Activated naive CD8-positive, alpha-beta T cell treated with anti-CD3 and anti-CD28 coated beads, Interleukin-2, amount 50 U/mL, for 16 hours (primary cell): Measurements from ENCODE around the gene CLTCL1.
"Not testable (repeated sequence)": the region's sequence is repeated elsewhere in the genome, so short reads cannot be mapped to it uniquely, and the experiment has no call there.

Source experiments
- DNase-seq: peaks from one replicate; pipeline ENCODE4 v3.0.0-alpha.2; 2020; ENCODE audit warnings: low read depth, low spot score

Gene CLTCL1

GRCh38 chr22:19291580-19292457, at the start of gene CLTCL1:
Gene CLTCL1 (minus strand): TSS chr22:19291719. CDS start chr22:19291641, 78 bp downstream.
- peak; percentile 23 for DNase-seq

DNA sequence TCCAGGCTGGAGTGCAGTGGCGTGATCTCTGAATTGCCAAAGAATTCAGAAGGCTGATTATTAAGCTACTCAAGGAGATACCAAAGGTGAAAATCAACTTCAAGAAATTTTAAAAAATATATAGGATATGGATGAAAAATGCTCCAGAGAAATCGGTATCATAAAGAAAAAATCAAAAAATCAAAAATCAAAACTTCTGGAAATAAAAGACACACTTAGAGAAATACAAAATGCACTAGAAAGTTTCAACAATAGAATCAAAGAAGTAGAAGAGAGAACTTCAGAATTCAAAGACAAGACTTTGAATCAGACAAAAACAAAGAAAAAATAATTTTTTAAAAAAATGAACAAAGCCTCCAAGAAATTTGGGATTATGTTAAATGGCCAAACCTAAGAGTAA, 45.6 kb upstream of the CLTCL1 start:
- no peak for DNase-seq

- DNase-seq = no peak
These were observed 44.9 kb upstream of the CLTCL1 start for GRCh38 chr22:19336133-19337075.

- no peak for DNase-seq
These were observed 40.5 kb upstream of the CLTCL1 start for GRCh38 chr22:19331975-19332374.

DNA sequence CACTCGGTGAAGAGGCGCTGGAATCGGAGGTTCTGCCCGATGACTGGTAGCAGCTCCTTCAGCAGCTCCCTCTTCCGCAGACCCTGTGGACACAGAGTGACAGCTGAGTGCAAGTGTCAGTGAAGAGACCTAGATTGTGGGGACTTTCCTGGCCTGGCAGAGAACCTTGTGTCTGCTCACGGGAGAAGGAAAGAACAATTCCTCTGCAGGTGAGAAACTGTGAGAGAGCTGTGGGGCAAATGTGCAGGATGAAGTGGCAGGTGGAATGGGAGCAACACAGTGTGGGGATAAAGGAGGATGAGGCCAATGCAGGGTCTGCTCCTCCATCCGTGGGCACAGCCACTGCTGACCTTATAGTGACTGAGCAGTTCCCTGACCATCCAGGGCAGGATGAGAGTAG, 40.0 kb upstream of the CLTCL1 start:
- no peak for DNase-seq

DNA sequence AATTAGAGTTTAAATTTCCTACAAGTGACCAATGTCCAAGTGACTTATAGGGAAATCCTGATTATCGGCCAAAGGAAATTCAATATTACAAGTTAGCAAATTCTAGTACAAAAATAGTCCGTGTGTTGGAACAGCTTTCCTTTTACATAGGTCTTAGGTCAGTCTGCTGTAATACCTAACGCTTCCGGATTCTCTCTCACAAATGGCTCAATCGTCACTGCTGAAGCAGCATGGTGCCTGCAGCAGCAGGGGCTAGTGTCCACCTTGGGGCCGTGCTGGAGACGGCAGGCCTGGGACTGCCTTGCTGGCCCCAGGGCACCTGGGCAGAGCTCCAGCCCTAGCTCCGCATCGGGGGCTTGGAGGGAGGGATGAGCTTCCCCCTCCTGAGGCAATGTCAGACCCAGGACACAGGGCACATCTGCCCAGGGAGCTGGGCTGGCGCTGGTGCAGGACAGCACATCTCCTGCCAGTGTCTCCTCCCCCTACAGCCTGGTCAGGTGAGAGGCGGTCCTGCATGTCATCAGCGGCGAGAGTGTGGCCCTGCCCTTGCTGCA, 39.4 kb upstream of the CLTCL1 start:
- no peak for DNase-seq

GRCh38 chr22:19330205-19330604, 38.7 kb upstream of the CLTCL1 start:
- DNase-seq = not testable (repeated sequence)

- no peak for DNase-seq
These were observed 37.9 kb upstream of the CLTCL1 start for GRCh38 chr22:19329454-19329853.

DNA sequence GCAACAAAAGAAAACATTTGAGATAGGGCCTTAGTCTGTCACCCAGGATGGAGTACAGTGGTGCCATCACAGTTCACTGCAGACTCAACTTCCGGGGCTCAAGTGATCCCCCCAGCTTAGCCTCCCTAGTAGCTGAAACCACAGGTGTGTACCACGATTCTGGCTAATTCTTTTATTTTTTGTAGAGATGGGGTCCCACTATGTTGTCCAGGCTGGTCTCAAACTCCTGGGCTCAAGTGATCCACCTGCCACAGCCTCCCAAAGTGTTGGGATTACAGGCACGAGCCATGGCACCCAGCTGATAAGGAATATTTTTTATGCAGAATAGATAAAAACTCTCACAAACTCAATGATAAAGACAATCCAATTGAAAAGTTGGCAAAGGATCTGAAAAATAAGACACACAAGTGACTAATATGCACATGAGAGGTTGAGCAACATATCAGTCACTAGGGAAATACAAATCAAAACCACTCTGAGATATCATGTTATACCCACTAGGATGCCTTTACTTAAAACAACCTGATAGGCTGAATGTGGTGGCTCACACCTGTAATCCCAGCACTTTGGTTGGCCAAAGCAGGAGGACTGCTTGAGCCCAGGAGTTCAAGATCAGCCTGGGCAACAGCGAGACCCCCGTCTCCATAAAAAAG, 33.9 kb upstream of the CLTCL1 start:
- no peak for DNase-seq

- not testable (repeated sequence) for DNase-seq
These were observed 31.9 kb upstream of the CLTCL1 start for GRCh38 chr22:19323420-19323819.

DNA sequence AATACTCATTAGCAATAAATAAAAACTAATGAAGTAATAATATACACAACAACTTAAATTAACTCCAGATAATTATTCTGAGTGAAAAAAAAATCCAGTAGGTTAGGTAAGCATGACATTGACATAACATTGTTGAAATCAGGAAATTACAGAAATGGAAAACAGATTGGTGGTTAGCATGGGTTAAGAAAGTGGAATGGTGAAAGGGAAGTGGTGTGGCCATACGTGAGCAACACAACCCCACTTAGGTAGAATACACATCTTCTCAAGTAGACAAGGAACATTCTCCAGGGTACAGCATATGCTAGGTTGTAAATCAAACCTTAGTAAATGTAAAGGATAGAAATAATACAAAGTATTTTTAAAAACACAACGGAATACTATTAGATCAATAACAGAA, 30.2 kb upstream of the CLTCL1 start:
- no peak for DNase-seq

DNA sequence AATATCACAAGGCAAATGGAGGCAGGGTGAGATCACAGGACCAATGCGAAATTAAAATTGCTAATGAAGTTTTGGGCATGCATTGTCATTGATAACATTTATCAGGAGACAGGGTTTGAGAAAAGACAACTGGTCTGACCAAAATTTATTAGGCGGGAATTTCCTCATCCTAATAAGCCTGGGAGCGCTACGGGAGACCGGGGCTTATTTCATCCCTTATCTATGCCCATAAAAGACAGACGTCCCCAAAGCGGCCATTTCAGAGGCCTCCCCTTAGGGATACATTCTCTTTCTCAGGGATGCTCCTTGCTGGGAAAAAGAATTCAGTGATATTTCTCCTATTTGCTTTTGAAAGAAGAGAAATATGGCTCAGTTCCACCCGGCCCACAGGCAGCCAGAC, 28.6 kb upstream of the CLTCL1 start:
- DNase-seq = not testable (repeated sequence)

- no peak for DNase-seq
These were observed 27.8 kb upstream of the CLTCL1 start for GRCh38 chr22:19319281-19319680.

DNA sequence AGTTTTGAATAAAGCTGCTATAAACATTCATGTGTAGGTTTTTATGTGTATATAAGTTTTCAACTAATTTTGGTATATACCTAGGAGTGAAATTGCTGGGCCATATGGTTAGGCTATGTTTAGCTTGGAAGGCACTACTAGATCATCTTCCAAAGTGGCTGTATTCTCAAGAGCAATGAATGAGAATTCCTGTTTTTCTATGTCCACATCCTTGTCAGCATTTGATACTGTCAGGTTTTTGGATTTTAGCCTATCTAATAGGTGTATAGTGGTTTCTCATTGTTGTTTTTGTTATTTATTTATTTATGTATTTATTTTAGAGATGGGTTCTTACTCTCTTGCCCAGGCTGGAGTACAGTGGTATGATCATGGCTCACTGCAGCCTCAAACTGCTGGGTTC, 26.3 kb upstream of the CLTCL1 start:
- no peak for DNase-seq

DNA sequence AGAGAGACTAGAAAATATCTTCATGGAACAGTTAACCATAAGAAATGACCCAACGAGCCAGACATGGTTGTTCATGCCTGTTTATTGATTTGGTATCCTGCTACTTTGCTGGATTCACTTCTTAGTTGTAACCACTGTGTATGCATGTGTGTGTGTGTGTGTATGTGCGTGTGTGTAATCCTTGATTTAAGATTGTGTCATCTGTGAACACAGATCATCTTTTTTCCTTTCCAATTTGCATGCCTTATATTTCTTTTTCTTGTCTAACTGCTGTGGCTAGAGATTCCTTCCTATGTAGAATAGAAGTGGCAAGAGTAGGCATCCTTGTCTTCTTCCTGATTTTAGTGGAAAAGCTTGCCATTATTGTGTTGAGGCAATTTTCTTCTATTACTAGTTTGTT, 16.4 kb upstream of the CLTCL1 start:
- no peak for DNase-seq

- not testable (repeated sequence) for DNase-seq
These were observed 15.0 kb upstream of the CLTCL1 start for GRCh38 chr22:19306535-19306934.

DNA sequence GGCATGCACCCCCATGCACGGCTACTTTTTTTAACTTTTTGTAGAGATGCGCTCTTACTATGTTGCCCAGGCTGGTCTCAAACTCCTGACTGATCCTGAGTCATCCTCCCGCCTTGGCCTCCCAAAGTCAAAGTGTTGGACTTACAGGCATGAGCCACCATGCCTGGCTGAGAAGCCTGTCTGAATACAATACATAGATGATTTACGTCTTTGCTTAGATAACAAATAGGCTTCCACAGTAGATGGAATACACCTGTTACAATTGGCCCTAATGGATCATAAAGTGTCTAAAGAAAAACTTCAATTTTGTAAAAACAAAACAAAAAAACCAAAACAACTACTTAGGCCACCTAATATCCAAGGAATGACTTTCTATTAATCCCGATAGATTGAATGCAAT, 13.0 kb upstream of the CLTCL1 start:
- DNase-seq = no peak

DNA sequence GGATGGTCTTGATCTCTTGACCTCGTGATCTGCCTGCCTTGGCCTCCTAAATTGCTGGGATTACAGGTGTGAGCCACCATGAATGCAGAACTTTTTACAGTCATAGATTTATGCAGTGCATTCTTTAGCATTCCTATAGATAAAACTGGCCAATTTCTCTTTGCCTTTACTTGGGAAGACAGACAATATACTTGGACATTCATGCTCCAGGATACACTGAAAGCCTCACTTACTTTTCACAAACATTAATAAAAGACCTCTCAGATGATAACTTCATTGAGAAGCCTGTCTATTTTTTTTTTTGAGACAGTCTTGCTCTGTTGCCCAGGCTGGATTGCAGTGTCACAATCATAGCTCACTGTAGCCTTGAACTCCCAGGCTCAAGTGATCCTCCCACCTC, 12.3 kb upstream of the CLTCL1 start:
- DNase-seq = no peak

DNA sequence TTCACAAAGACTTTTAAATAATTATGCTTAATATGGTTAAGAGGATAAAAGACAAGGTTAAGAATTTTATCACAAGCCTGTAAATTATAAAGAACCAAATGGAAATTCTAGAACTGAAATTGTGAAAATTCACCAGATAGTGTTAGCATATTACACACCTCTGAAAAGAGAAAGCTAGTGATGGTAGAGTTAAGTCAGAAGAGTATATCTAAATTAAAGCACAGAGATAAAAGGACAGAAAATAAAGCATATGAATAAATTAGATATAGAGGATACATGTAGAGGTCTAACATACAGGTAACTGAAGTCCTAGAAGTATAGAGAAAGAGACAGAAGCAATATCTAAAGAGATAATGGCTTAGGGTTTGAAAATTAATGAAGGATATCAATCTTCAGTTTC, 4.2 kb upstream of the CLTCL1 start:
- DNase-seq = no peak

DNA sequence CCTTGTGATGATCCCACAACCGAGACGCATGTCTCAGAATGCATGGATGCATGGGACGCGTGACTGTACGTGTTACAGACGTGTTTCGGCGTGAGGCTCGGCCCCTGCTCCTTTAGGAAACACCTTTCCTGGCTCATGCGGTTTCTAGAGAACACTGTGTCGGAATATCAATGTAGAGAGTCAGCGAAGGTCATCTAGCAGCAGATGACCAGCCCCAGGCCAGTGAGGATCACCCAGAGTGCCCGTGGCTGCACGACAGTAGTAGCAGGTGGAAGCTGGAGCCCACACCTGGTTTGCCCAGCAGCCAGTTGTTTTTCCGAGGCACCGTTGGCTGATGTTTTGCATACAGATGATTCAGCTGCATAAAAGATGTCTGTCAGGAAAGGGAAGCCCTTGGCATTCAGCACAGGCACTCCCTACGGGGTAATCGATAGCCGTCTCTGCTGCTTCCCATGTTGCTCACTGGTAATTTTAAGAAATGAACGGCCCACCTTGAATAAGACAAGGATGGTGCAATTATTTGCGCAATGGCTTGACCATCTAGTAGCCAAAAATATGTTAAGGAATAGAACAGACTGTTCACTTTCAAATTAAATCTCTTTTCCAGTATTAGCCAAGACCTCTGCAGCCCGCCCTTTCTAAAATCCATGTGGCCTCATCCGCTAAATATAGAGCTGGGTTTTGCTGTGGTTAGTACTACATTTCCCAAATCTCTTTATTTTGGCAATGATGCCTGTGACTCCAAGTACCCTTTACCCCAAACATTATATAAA, 1.1 kb upstream of the CLTCL1 start:
- DNase-seq = no peak

DNA sequence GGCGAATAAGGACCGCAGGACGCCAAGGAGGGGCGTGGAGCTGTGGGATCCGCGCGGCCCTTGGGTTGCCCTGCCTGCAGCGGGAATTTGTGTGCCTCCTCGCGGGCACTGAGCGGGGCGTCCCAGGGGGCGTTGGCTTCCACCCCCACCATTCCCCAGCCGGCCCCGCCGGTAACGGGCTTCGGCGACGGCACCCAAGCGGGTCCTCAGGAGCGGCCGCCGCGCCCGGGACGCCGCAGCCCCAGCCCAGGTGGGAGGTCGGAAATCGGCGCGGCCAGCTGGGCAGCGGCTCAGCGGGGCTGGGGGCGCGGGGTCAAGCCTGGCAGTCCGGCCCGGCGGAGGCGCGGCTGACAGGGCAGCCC, 320 bp downstream of the CLTCL1 start:
- no peak for DNase-seq
